Measurements from ENCODE around the gene RIN2.
"Not testable (repeated sequence)": the region's sequence is repeated elsewhere in the genome, so short reads cannot be mapped to it uniquely, and the experiment has no call there.

Gene RIN2

DNA sequence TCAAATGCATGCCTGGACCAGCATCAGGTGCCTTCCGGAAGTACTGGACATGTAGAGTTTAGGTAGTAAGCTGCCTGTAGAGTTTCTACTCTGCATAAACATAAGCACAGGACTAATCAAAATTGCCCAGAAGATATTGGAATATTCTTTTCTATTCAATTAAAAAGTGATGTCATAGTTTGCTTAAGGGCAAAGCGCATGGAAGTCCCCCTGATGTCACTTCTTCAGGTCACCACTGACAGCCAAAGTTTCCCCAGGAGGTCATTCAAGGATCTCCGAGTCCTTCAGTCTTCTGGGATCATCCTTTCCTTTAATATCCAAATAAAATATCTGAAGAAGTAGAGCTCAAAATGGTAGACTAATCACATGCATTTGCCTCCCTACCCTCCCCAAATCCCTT, 17.5 kb upstream of the RIN2 start:
- no peak for DNase-seq

DNA sequence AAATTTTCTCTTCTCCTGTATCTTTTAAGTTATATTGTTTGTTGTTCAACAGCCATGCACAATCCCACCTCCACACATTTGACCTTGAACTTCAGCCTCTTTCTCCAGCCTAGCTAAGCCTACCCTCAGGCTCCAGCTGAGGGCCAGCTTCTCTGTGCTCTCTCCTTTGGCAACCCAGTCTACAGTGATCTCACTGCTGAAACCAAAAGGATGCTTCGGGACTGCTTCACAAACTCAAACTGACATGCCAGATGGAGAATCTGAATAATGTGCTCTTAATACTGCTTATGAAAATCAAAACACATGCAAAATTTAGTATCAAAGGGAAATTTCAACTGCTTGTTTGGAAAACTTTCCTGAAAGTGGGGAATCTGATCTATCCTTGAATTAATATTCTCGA, 16.1 kb upstream of the RIN2 start:
- DNase-seq: no peak

DNA sequence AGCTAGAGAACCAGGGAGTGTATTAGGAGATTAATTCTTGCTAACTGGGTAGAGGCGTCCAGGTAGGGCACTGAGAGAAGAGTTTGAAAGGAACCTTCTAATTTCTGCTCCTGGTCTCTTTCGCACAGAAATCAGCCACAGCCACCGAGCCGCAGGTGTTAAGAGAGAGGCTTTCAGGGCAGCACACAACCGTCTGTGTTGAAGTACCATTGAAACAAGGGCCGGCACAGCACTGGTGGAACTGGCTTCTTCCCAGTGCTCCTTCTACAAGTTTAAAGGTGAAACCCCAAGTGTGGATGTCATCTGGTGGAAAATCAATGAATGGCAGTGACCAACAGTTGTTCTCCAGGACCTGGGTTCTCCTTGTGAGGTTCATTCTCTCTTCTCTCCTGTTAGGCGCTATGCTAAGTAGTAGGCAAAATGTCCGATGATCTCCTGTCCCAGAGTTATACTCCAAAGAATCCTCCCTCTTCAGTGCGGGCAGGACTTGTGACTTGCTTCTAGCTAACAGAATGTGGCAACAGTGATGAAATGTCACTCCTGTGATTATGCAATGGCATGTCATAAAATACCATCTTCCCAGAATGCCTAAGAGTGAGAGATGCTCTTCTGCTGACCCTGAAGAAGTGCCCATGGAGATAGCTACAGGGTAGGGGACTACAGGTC, 15.0 kb upstream of the RIN2 start:
- DNase-seq: peak; percentile 24

DNA sequence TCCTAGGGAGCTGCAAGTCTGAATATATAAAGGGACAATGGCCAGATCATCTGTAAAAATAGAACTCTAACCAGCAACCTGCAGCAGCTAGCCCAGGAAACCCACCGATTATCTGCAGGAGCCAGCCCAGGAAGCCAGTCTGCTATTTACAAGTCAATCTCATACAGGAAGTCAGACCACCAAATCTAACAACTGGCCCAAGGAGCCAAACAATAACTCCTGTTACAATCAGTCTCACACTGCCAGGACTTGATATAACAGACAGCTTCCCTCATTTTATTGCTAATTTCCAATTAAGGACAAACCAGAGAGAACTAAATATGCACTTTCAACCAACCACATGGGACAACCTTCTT, 14.4 kb upstream of the RIN2 start:
- no peak for DNase-seq

DNA sequence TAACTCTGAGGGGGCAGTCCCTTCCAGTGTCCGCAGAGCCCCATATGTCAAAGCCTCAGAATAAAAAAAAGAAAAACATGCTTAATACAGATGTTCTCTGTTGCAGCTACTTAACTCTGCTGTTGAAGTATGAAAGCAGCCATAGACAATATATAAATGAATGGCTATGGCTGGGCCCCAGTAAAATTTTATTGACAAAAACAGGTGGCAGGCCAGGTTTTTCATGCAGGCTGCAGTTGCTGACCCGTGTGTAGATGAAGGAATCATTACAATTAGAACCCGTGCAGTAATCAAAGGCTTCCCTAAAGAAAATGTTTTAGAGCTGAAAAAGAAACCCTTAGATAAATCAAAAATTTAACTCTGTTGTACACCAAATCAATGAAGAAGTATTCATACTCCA, 13.0 kb upstream of the RIN2 start:
- DNase-seq: peak; percentile 13

DNA sequence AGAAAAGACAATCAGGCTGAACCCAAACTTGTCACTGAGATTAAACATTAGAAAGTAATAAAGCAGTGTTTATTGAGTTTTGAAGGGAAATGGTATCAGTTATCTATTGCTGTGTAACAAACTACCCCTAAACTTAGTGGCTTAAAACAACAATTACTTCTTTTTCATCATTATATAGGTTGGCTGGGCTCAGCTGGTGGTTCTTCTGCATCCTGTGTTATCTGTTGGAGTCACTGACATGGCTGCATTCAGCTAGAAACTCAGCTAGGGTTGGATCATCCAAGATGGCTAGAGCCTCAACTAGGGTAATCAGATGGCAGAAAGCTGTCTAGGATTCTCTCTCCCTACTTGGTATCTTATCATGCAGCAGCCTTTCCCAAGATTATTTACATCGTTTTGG, 12.5 kb upstream of the RIN2 start:
- no peak for DNase-seq

DNA sequence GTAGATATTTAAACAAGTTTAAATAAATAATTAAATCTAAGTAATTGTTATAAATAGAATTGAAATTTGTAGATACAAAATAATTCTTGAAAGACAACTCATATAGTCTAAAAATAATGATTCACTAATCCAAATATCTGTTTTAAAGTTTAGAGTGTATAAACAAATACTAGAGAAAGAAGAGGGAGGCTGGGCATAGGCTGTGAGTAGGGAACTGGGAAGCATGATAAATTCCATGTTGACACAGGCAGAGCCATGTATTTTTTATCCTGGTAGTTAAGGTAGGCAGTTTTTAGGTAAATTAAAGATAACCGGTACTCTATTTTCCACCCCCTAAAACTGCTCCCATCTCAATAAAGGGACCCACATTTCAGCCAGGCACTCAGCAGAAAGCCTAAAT, 11.7 kb upstream of the RIN2 start:
- DNase-seq: no peak

DNA sequence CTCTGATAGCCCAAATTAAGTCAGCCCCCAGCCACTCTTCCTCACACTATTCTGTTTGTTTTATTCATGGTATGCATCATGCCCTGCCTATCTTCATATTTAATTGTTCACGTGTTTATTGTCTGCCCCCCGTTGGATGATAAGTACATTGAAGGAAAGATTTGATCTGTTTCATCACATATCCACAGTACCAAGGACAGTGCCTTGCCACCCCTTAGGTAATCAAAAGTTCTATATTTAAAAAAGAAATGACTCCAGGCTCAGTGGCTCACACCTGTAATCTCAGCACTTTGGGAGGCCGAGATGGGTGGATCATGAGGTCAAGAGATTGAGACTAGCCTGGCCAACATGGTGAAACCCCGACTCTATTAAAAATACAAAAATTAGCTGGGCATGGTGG, 10.2 kb upstream of the RIN2 start:
- DNase-seq: no peak

DNA sequence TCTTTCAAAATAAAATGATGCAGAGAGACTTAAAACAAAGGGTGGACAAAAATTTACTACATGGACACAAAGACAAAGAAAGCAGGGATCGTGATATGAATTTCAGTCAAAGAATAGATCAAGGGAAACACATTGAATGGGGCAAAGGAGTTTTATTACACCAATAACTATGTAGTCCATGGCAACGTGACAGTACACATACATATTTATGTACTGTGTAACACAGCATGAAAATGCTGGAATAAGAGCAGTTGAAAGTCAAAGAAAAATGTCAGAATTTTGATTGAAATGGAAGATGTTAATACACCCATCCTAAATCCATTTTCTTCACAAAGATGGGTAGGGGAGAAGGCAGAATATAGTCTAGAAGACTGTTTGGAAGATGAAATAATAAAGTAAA, 9.4 kb upstream of the RIN2 start:
- no peak for DNase-seq

DNA sequence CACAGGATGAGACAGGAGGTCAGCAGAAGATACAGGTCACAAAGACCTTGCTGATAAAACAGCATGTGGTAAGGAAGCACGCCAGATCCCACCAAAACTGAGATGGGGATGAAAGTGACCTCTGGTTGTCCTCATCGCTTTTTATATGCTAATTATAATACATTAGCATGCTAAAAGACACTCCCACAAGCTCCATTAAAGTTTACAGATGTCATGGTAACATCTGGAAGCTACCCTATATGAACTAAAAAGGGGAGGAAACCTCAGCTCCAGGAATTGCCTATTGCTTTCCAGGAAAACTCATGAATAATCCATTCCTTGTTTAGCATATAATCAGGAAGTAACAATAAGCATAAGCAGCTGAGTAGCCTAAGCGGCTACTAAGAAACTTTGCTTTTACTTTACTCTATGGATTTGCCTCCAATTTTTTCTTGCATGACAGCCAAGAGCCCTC, 8.4 kb upstream of the RIN2 start:
- DNase-seq: no peak

DNA sequence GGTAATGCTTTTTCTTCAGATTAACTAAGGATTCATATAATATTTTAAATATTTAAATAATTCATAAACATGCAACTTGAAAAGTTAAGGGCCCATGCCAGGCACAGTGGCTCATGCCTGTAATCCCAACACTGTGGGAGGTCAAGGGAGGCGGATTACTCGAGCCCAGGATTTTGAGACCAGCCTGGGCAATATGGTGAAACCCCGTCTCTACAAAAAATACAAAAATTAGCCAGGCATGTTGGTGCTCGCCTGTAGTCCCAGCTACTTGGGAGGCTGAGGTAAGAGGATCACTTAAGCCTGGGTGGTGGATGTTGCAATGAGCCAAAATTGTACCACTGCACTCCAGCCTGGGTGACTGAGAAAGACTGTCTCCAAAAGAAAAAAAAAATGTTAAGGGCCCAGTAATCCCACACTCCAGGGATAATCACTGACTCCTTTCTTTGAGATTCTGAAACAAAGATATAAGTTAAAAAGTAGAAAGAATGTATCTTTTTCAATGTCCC, 7.9 kb upstream of the RIN2 start:
- no peak for DNase-seq

DNA sequence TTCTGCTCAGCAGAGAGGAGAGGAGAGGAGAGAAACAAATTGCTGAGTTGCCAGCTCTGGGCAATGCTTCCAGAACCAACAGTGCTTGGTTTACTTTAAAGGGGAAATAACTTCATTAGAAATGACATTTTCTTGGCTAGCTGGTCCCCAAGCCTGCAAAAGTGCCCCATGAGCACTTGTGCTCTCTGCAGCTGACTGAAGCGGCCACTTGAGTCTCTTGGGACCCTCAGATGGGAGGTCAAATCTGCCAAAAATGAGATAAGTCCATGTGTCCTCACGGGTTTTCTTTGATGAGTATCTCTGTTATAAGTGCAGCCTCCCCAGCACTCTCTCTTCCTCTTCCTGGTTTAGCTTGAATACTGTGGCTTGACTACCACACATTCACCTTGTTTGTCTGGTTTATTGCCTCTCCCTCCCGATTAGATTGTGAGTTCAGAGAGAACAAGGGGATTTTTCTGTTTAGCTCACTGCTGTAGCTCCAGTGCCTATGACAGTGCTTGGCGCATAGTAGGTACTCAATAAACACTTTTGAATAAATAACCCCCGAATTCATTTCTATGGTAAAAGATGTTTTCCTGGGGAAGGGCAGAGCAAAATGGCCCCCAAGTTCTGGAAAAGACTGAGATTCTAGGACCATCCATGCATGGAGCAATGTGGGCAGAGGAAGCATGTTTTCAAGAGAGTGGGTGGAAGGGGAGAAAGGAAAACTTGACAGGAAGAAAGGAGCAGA, 7.0 kb upstream of the RIN2 start:
- no peak for DNase-seq

DNA sequence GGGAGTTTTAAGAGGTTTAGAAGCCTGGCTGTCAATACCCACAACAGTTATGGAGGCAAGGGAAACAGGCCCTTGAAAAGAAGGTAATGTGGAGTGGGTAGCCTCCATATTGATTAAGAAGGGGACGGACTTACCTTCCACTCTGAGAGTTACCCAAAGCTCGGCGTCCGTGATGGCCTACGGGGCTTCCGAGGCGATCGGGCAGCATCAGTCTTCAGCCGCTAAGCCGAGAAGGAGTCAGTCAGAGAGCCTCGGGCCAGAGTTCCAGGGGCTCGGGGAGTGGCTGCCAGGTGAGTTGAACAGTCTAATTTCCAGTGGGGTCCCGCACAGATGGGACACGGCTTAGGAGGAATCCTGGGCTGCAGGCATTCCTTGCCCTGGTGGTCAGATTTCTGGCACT, 3.9 kb upstream of the RIN2 start:
- DNase-seq: not testable (repeated sequence)

DNA sequence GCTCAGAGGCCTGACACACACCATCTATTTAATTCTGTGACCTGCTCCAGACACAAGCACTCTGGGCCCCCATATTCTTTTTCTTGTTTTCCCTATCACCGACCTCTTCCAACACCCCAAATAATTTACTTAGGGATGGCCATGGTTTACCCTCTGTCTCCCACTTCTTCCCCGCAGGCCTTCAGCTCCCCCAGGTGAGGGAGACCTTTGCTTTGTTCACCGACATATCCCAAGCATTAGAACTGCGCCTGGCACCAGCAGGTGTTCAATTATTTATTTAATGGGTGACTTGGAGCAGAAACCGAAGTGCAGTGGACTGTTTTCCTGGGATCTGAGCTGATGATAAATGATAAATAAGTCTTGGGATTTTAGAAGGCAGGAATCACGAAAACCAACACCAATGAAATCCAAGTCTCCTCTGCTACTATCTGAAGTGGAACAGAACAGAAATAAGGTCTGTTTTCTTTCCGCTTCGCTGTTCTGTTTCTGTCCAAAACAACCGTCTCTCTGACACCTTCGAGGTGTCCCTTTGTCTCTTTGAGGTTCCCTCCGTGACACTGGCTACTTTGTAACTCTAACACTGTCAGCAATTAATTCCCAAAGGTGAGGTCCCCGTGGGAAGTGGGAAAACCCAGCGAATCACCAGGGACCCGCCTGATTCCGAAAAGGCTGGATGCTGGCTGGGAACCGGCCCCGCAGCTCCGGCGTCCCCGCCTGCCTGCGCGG, 1.1 kb upstream of the RIN2 start:
- DNase-seq: no peak

DNA sequence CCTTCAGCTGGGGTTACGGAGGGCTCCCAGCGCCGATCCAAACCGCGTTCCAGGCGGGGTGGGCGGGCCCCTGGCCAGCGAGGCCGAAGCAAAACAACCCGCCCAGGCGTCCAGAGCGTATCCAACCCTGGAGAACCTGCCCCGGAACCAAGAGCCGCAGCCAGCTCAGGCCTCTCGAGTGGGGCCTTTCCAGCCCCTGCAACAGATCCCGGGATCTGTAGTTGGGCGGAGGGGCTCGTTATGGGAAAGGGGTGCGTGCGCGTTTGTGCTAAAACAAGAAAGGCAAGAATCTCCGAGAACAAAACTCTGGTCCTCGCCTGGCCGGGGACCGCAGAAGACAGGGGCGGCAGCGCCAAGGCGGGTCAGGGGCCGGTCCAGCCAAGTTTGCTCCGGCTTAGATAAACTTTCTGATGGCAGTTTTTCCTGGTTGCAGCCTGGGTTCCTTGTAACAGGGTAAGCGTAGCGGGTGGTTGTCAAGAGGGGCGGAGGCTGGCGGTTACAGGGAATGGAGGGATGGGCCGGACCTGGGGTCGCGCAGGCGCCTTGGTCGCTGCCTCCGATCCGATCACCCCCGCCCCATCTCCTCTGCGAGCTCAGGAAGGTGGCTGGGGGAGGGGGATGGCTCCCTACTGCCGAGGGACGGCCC, 448 bp upstream of the RIN2 start:
- peak; percentile 98 for DNase-seq

DNA sequence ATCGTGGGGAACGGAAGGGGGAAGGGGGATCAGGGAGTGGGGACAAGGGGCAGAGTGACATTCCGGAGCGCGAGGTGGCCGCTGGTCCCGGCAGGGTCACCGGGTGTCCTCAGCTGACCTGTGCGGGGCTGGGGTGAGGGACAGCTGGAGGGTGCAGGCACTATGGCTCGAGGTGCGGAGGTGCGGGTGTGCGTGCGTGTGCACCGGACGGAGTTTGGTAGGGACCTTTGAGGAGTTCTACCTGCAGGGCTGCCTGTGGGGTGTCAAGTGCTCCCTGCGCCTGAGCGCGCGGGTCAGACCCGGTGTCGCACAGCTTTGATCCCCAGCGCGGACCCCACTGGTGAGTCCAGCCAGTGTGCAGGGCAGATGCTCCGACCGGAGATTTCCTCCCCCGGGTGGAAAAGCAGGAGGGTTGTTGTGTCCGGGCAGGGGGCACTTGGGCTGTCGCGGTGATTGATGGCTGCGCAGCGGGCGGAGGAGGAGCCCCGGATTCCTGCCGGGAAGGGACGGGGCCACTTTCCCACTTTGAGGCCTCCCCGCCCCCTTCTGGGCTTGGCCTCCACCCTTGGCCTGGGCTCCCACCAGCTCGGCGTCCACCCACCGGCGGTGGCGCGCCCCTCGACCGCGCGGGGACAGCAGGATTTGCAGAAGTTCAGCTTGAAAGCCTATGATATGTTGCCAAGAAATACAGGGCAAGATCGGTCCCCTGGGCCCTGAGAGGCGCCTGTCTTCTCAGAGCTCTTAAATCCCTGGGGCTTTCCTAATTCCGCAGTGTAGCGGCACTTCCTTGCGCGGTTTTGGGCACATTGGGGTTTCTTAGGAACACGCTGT, 658 bp downstream of the RIN2 start:
- DNase-seq: peak; percentile 88

DNA sequence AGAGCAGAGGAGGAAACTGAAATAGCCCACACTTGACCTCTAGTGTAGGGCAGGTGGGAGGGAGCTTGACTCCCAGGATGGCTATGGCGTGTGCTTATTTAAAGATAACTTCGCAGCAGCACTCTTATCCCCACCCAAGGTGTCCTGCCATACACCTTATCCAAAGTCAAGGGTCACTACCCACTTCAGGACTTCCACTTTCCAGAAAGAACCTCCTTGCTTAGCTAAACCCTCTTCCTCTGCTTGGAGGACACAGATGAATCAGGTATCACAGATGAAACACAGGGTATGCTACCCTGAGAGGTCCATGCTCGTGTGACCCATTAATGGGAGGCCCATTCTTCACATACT, 2.3 kb downstream of the RIN2 start:
- DNase-seq: no peak

DNA sequence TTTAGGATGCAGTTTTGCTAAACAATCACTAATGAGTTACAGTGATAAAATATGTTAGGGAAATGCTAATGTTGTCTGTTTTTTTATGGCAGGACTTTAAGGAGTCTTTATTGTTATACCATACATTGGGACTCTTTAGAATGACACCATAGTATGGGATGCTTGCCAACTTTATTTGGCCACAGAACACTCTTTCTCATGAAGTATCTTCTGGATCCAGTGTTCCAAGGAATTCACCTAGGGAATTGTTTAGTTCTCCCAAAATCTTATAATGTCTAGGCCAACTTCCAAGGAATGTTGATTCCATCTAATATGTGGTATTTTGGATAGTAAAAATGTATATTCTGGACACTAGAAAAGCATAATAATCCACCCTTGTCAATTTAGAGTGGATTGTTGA, 3.3 kb downstream of the RIN2 start:
- no peak for DNase-seq

DNA sequence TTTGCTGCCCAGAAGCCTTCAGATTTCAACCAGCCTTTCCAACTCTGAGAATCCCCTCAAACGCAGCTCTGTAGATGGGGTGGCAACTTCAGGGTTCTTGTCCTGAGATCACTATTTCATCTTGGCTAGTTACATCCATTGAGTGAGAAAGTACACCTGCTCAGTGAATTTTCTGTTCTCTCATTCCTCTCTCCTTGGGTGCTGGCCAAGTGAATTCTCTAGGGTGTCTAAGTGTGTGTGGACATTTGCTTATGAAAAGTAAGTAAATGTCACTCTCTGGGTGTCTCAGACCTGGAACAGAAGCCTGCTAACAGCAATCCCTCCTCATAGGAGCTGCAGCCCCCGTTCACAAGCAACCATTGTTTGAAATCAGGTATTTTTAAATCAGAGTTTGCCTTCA, 3.8 kb downstream of the RIN2 start:
- no peak for DNase-seq

DNA sequence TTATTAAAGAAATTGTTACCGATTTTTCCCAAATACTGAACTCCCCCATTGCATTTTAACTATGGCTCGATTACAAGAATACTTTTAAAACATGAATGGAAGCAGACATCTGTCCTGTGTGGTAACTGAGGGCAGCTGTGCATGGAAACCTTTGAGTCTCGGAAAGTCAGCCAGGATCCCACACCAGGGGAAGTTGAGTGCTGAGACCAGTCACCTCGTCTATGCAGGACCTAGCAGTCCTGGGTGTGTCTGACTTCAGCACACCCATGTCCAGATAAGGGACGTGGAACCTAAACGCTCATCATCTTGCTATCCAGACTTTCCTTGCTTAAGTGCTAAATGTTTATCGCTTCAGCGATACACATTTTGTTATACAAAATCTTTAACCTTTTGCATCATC, 6.1 kb downstream of the RIN2 start:
- DNase-seq: peak; percentile 69

DNA sequence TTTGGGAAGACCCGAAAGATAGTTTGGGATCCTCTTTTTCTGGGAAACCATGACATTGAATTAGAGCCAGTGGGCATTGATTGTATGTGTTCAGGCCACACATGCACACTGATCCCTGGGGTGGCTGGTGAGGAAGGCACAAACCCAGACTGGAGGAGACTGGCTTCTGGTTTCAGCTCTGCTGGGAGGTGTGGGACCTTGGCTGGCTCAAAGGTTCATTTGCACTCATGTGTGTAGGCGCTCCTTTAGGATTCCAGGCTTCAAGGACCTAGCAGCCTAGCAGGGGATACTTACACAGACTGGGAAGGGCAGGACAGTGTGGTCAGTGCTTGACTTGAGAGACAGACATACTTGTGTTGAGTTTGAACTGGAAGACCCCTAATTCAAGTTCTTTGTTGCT, 7.2 kb downstream of the RIN2 start:
- no peak for DNase-seq

DNA sequence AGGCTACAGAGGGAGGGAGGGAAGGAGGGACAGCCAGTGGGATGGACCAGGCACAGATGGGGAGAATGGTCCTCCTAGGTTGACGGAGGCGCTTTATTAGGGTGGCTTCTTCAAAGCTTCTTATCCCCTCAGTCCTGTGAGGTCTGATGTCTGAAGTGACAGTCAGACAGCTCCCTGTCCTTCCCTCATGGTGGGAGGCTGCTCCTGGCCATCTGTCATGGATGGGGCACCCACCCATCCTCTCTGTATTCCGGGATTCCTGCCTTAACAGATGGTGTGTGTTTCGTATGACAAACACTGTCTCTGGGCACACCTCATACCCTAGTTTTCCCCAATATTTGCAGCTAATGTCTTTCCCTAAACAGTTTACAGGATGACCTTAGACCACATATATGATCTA, 7.9 kb downstream of the RIN2 start:
- DNase-seq: no peak

DNA sequence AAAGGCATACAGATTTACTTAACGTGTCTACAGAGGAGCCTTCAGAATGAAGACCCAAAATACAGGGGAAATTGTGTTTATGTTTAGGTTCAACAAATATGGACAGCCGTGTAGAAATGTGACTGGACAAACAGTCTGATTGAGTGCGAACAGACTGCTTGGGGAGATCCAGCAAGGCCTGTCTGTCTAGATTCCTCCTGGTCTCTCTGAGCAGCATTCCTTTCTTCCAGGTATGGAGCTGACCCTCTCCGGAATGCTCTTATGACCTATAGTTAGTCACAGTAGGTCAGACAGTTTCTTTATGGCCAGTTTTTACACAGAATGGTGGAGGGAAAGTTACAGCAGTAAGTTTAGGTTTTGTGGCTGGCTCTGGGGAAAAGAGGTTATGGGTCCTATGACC, 9.0 kb downstream of the RIN2 start:
- DNase-seq: peak; percentile 93

All from islet precursor cell (in vitro differentiated cells).